ES-I3 (cell line): ENCODE data around the gene XRCC4.
"Not testable (repeated sequence)": the region's sequence is repeated elsewhere in the genome, so short reads cannot be mapped to it uniquely, and the experiment has no call there.

Experiments
- H3K36me3 ChIP-seq: 2 replicates; pipeline ENCODE4 v1.6.1; 2013; ENCODE audit warnings: mild to moderate bottlenecking, low read length, control low read depth, moderate library complexity; ENCODE audit not compliant: insufficient read depth
- H3K4me1 ChIP-seq: 2 replicates; pipeline ENCODE4 v1.6.1; 2013; ENCODE audit warnings: mild to moderate bottlenecking, control low read depth, low read length; ENCODE audit not compliant: insufficient read depth
- H3K9ac ChIP-seq: 2 replicates; pipeline ENCODE4 v1.6.1; 2013; ENCODE audit warnings: low read depth, mild to moderate bottlenecking, low read length, moderate library complexity
- H3K9me3 ChIP-seq: 2 replicates; pipeline ENCODE4 v1.6.1; 2013; ENCODE audit warnings: mild to moderate bottlenecking, low read length, moderate library complexity; ENCODE audit not compliant: control insufficient read depth, insufficient read depth

Gene XRCC4

DNA sequence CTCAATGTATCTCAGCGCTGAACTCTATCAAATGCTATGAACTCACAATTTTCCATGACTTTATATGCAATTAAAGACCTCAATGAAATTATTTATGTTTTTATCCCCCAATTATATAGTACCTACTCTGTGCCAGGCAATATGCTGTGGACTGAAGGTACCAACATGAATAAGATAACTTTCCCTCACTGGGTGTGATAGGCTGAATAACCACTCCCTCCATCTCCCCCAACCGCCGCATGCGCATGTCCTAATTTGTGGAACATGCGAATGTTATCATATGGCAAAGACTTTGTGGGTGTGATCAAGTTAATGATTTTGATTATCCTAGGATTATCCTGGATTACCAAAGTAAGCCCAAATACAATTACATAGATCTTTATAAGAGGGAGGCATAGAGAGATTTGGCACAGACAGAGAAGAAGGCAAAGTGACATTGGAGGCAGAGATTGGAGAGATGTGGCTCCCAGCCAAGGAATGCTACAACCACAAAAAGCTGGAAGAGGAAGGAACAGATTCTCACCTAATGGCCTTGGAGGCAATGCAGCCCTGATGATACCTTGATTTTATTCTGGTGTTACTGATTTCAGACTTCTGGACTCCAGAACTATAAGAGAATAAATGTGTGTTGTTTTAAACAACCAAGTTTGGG lies 245.1 kb downstream of the XRCC4 start:
- Histone ChIP-seq H3K9ac (no peak overlapping the region), H3K36me3 (no peaks in the 10 kb centered on the region), H3K4me1 (no peaks in the 10 kb centered on the region), H3K9me3 (no peaks in the 10 kb centered on the region)

DNA sequence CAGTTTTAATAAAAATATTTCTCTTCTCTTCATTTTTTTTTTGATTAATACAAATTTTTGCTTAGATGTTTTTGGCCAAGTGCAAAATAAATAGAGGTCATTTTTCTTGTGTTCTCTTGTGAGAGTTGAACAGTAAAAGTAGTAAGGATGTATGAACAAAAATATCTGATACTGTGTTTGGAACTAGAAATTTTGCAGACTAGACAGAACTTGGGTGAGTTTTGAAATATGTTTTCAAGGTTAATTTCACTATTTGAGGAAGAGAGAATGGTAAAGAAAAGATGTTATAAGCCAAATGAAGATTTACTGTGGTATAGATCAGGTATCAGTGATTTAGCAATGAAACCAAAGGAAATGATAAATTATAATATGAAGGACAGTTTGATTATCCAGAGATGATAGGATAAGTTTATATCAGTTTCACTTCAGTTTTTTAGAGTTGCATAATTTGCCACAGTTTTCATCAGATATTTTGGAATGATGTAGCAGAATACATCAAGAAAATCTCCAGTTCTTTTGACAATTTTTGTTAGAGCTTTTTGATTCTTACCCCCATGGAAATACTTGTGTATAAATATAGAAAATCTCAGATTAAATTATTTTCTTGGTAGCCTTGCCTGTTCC lies 246.3 kb downstream of the XRCC4 start:
- no peaks in the 10 kb centered on the region for H3K9me3 ChIP-seq
- H3K9ac ChIP-seq, result no peak overlapping the region
- no peaks in the 10 kb centered on the region for H3K36me3 ChIP-seq
- no peaks in the 10 kb centered on the region for H3K4me1 ChIP-seq

DNA sequence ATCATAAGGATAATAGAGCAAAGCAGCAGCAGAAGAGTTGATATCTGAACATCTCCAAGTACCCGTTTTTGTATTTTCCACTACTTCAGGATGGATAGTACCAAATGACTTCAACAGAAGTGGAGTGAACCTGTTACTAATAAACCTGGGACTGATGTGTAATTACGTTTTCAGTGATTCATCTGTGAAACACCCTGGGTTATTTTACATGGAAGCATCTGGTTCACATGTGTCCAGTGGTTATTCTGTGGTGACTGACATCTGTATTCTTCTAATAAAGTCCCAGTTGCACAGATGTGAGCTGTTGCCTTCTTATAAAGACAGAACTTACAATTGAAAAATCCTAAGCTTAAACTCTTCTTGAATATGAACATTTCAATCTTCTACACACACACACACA lies 254.5 kb downstream of the XRCC4 start:
- H3K9me3 ChIP-seq, result no peaks in the 10 kb centered on the region
- no peaks in the 10 kb centered on the region for H3K4me1 ChIP-seq
- no peak overlapping the region for H3K9ac ChIP-seq
- H3K36me3 ChIP-seq, result no peaks in the 10 kb centered on the region

DNA sequence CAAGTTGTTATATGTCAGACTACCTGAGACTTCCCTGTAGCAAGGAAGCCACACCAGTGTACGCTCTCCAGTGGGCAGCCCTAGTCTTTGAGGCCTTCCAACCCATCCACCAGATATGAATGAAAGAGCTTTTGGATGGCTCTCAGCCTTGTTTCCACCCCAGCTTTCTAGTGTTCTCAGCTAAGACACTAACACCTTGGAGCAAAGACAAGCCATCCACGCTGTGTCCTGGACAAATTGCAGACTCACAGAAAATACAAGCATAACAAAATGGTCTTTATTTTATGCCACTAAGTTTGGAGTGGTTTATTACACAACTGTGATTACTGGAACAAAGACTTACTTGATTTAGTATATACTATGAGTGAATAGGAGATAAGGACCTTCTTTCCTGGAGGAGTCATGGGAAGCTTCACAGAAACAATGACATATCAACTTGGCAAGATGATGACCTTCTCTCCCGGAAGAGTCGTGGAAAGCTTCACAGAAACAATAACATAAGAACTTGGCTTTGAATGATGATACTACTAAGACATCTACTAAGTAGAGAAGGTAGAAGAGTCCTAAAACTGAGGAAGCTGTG lies 260.2 kb downstream of the XRCC4 start:
- H3K36me3 ChIP-seq, result no peaks in the 10 kb centered on the region
- no peak overlapping the region for H3K9ac ChIP-seq
- no peaks in the 10 kb centered on the region for H3K9me3 ChIP-seq

DNA sequence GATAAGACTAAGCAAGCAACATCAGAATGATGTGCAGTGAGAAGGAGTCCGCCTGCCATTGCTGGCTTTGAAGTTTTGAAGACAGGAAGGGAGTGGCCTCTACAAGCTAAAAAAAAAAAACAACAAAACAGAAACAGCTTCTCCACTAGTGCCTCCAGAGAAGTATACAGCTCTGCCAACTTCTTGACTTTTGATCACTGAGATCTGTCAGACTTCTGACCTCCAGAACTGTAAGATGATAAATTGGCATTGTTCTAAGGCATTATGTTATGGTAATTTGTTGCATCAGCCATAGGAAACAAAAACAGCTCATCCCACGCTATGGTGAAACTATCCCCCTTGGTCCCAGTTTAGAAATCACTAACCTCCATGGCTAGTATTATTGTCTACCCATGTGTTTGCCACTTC lies 263.2 kb downstream of the XRCC4 start:
- H3K9ac ChIP-seq, result no peak overlapping the region
- no peaks in the 10 kb centered on the region for H3K9me3 ChIP-seq
- H3K4me1 ChIP-seq, result peaks cover 15% of the 10 kb centered on the region

More for the DNA sequence above, 260.2 kb downstream of the XRCC4 start:
- peaks cover 15% of the 10 kb centered on the region for H3K4me1 ChIP-seq

DNA sequence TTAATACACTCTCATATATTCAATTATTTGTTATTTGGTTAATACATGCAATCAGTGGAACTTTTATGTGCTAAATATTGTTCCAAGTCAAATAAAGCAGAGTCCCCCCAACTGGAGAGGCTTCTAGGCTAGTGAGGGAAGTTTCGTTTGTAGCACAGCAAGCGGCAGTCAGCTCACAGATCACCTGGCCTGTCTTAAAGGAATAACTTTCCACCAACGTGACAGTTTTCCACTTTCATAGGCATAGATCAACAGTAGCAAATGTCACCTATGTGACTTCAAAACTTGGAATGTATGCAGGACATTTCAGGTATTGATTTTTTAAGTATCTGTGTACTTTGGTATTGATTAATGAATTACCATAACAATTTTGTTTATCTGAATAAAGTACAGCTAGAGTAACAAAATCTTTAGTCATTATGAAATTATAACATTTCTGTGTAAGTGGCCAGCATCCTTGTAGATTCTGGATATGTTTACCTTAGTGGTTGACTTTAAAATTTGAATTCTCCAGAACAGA lies 264.5 kb downstream of the XRCC4 start:
- no peak overlapping the region for H3K9ac ChIP-seq
- H3K36me3 ChIP-seq, result no peaks in the 10 kb centered on the region
- peaks cover 15% of the 10 kb centered on the region for H3K4me1 ChIP-seq
- no peaks in the 10 kb centered on the region for H3K9me3 ChIP-seq

More for the DNA sequence above, 263.2 kb downstream of the XRCC4 start:
- no peaks in the 10 kb centered on the region for H3K36me3 ChIP-seq

DNA sequence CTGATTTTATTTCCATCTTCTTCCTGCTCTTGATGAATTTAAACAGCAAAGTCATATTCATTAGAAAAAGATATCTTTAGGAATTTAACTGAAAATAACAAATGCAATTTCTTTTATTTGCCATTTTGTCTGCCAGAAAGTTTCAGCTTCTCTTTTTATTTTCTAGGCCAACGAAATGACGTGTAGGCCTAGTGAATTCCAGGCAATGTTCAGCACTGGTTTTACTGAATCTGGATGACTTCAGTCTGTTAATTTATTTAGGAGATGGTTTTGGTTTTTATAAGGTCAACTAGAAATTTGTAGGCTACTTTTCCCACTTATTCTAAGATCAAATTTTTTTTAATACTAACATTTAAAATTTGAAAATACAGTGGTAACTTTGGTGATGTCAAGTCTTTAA lies 265.1 kb downstream of the XRCC4 start:
- H3K9ac ChIP-seq, result no peak overlapping the region
- H3K9me3 ChIP-seq, result 0 out of 2 replicates have a peak, but pooled peaks cover 2% of the 10 kb centered on the region
- no peaks in the 10 kb centered on the region for H3K36me3 ChIP-seq
- peaks cover 15% of the 10 kb centered on the region for H3K4me1 ChIP-seq

DNA sequence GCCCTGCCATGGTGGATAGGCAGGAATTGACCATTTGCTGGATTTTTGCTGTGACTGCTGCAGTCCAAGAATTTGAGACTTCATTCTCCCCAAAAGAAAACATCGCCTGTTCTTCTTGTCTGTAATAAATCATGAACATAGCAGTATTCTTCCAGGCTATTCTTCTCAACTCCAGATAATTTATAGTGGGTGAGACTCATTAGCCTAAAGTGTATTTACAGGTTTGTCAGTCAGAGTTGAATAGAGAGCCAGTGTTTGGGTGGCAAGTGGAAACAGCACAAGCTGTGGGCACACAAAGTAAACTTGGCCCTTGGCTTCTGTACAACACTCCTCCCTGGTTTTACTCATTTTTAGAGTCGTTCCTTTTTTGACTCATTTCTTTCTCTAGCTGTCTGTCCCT lies 266.0 kb downstream of the XRCC4 start:
- no peaks in the 10 kb centered on the region for H3K36me3 ChIP-seq
- H3K9me3 ChIP-seq, result peaks cover 9% of the 10 kb centered on the region
- H3K4me1 ChIP-seq, result peaks cover 15% of the 10 kb centered on the region
- H3K9ac ChIP-seq, result no peak overlapping the region

DNA sequence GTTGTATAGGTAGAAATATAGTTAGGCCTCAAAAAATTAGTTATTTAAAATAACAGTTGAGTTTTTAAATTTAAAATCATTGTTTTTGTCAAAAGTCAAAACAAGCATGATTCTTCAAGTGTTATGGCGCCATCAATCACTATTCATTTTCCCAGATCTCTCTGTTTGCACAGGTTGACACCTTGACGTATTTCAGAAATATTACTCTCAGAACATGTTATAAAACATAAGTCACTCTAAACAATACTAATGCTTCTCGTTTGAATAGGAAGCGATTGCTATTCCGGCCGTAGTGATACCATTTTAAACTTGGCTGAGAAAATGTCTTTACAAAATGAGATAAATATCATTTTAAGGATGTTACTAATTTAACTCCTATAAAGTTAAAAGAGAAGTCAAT lies 268.1 kb downstream of the XRCC4 start:
- Histone ChIP-seq H3K4me1 (peaks cover 12% of the 10 kb centered on the region), H3K9ac (no peak overlapping the region), H3K36me3 (no peaks in the 10 kb centered on the region), H3K9me3 (peaks cover 22% of the 10 kb centered on the region)

DNA sequence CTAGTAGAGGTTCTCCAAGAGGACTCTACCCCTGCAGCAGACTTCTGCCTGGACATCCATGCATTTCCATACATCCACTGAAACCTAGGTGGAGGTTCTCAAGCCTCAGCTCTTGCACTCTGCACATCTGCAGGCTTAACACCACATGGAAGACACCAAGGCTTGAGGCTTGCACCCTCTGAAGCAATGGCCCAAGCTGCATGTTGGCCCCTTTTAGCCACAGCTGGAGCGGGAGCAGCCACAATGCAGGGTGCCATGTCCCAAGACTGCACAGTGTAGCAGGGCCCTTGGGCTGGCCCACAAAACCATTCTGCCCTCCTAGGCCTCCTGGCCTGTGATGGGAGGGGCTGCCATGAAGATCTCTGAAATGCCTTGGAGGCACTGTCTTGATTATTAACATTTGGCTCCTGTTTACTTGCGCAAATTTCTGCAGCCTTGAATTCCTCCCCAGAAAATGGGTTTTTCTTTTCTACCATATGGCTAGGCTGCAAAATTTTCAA lies 271.0 kb downstream of the XRCC4 start:
- H3K36me3 ChIP-seq, result no peaks in the 10 kb centered on the region
- no peak overlapping the region for H3K9ac ChIP-seq
- peaks cover 22% of the 10 kb centered on the region for H3K9me3 ChIP-seq
- H3K4me1 ChIP-seq, result no peaks in the 10 kb centered on the region; the same call in 1 of the 2 replicates

DNA sequence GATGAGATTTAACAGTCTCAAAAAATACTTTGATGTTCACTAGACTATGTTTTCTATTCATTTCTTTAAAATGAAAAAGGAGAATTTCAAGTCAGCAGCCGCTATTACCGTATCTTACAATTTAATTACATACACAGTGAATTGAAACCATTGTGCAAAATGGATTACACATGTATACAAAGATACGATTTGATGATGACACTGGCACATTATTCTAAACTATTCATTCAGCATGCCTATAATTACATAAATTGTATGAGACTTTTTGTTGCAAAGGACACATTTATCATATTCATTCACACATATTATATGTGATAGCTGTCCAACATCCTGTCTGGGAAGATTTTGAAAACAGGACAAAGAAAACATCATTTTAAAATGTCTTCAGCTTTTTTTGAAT lies 275.9 kb downstream of the XRCC4 start:
- no peak overlapping the region for H3K9ac ChIP-seq
- H3K36me3 ChIP-seq, result no peaks in the 10 kb centered on the region
- peaks cover 13% of the 10 kb centered on the region for H3K9me3 ChIP-seq
- peaks cover 16% of the 10 kb centered on the region for H3K4me1 ChIP-seq

DNA sequence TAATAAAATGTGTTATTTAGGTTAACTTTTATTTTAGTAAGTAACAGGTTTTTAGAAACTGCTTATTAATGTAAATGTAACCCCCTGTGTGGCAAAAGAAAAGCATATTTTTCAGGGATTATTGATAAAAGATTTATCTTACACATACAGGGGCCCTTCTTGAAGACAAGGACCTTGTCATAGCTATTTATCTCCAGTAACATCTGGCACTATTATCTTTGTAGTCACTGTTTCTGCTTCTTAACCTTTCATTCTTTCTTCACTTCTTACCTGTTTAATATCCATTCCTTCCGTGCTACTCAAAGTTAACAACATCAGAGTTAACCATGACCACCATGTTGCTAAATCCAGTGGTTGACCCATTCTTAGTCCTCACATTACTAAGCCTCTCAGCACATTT lies 276.4 kb downstream of the XRCC4 start:
- Histone ChIP-seq H3K36me3 (no peaks in the 10 kb centered on the region), H3K9me3 (peaks cover 10% of the 10 kb centered on the region), H3K9ac (no peak overlapping the region), H3K4me1 (peaks cover 17% of the 10 kb centered on the region)

DNA sequence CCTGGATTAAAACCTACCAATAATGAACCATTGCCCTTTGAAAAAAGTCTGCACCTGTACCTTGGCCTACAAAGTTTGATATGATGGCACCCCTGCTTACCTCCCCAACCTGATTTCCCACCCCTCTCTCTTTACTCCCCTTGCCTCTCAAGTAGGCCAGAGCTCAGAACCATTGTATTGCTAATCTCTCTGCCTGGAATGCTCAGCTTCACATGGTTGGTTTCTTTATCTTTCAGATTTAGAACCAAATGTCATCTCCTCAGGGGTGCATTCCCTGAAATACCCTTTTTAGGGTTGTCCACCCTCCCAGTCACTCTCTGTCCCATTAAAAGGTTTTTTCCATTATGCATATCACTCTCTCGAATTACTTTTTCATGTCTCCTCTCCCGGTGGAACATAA lies 277.6 kb downstream of the XRCC4 start:
- Histone ChIP-seq H3K9me3 (no peaks in the 10 kb centered on the region; the same call in 1 of the 2 replicates), H3K36me3 (no peaks in the 10 kb centered on the region), H3K4me1 (peaks cover 20% of the 10 kb centered on the region), H3K9ac (no peak overlapping the region; the same call in 1 of the 2 replicates)

DNA sequence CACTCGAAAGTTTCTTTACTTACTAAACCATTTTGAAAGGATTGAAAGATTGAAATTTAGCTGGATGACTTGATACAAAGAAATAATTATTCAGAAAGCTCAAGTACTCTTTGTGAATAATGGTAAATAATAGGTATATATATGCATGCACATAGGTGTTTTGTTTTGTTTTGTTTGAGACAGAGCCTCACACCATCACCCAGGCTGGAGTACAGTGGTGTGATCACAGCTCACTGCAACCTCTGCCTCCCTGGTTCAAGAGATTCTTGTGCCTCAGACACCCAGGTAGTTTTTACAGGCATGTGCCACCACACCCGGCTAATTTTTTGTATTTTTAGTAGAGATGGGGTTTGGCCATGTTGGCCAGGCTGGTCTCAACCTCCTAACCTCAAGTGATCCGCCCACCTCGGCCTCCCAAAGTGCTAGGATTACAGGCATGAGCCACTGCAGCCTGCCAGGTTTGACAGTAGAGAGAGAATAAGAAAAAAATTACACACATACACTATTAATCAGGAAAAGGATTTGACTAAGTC lies 278.2 kb downstream of the XRCC4 start:
- not testable (repeated sequence) for H3K9me3 ChIP-seq, H3K9ac ChIP-seq, H3K36me3 ChIP-seq
- H3K4me1 ChIP-seq, result peaks cover 20% of the 10 kb centered on the region
